Mucosa of stomach (tissue), 1 donor: Measurements from ENCODE around the gene RCC2.
"Not testable (repeated sequence)": the region's sequence is repeated elsewhere in the genome, so short reads cannot be mapped to it uniquely, and the experiment has no call there.

ENCODE experiments used
- H3K27me3 ChIP-seq: one replicate; pipeline ENCODE4 v1.7.0; 2013; ENCODE audit warnings: mild to moderate bottlenecking, low read length; ENCODE audit not compliant: control insufficient read depth, insufficient read depth
- H3K36me3 ChIP-seq: one replicate; pipeline ENCODE4 v1.7.0; 2013; ENCODE audit warnings: low read length; ENCODE audit not compliant: control insufficient read depth, insufficient read depth
- H3K4me1 ChIP-seq: one replicate; pipeline ENCODE4 v1.7.0; 2013; ENCODE audit warnings: mild to moderate bottlenecking, low read length; ENCODE audit not compliant: control insufficient read depth, insufficient read depth
- H3K4me3 ChIP-seq: one replicate; pipeline ENCODE4 v1.7.0; 2013; ENCODE audit warnings: low read length
- H3K9ac ChIP-seq: one replicate; pipeline ENCODE4 v1.7.0; 2013; ENCODE audit warnings: mild to moderate bottlenecking, low read length, moderate library complexity
- H3K9me3 ChIP-seq: one replicate; pipeline ENCODE4 v1.7.0; 2013; ENCODE audit warnings: mild to moderate bottlenecking, low read length, moderate library complexity; ENCODE audit not compliant: control insufficient read depth
- donor health status: Pancreatic carcinoma.

The RCC2 gene

GRCh38 chr1:17466359-17466758 is 26.9 kb upstream of the RCC2 start:
- Histone ChIP-seq H3K9ac (no peak overlapping the region), H3K9me3 (no peaks in the 10 kb centered on the region), H3K27me3 (no peaks in the 10 kb centered on the region), H3K4me1 (no peaks in the 10 kb centered on the region), H3K4me3 (no peak overlapping the region), H3K36me3 (no peaks in the 10 kb centered on the region)

GRCh38 chr1:17465228-17465627 is 25.8 kb upstream of the RCC2 start:
- H3K9ac ChIP-seq: no peak overlapping the region
- no peak overlapping the region for H3K4me3 ChIP-seq
- H3K4me1 ChIP-seq: no peaks in the 10 kb centered on the region
- H3K9me3 ChIP-seq: no peaks in the 10 kb centered on the region
- H3K36me3 ChIP-seq: no peaks in the 10 kb centered on the region
- no peaks in the 10 kb centered on the region for H3K27me3 ChIP-seq

GRCh38 chr1:17463991-17464390 is 24.5 kb upstream of the RCC2 start:
- Histone ChIP-seq H3K9me3 (no peaks in the 10 kb centered on the region), H3K9ac (no peak overlapping the region), H3K36me3 (no peaks in the 10 kb centered on the region), H3K4me3 (no peak overlapping the region), H3K27me3 (no peaks in the 10 kb centered on the region), H3K4me1 (no peaks in the 10 kb centered on the region)

GRCh38 chr1:17462669-17463068 is 23.2 kb upstream of the RCC2 start:
- Histone ChIP-seq H3K9me3 (no peaks in the 10 kb centered on the region), H3K36me3 (no peaks in the 10 kb centered on the region), H3K9ac (no peak overlapping the region), H3K27me3 (no peaks in the 10 kb centered on the region), H3K4me1 (no peaks in the 10 kb centered on the region), H3K4me3 (no peak overlapping the region)

- H3K9ac ChIP-seq: no peak overlapping the region
- H3K4me3 ChIP-seq: no peak overlapping the region
- no peaks in the 10 kb centered on the region for H3K36me3 ChIP-seq
- no peaks in the 10 kb centered on the region for H3K9me3 ChIP-seq
- H3K4me1 ChIP-seq: no peaks in the 10 kb centered on the region
- no peaks in the 10 kb centered on the region for H3K27me3 ChIP-seq
Observed at GRCh38 chr1:17460219-17460618, 20.7 kb upstream of the RCC2 start.

GRCh38 chr1:17458794-17459193 is 19.3 kb upstream of the RCC2 start:
- H3K9ac ChIP-seq: no peak overlapping the region
- no peaks in the 10 kb centered on the region for H3K36me3 ChIP-seq
- no peaks in the 10 kb centered on the region for H3K4me1 ChIP-seq
- H3K9me3 ChIP-seq: no peaks in the 10 kb centered on the region
- H3K4me3 ChIP-seq: no peak overlapping the region
- H3K27me3 ChIP-seq: no peaks in the 10 kb centered on the region

- Histone ChIP-seq H3K4me3 (no peak overlapping the region), H3K27me3 (peaks cover 3% of the 10 kb centered on the region), H3K4me1 (no peaks in the 10 kb centered on the region), H3K36me3 (no peaks in the 10 kb centered on the region), H3K9me3 (no peaks in the 10 kb centered on the region), H3K9ac (no peak overlapping the region)
Observed at GRCh38 chr1:17452686-17453085, 13.2 kb upstream of the RCC2 start.

GRCh38 chr1:17452203-17452602 is 12.7 kb upstream of the RCC2 start:
- H3K4me3 ChIP-seq, H3K9me3 ChIP-seq, H3K4me1 ChIP-seq, H3K27me3 ChIP-seq, H3K9ac ChIP-seq, H3K36me3 ChIP-seq: not testable (repeated sequence)

GRCh38 chr1:17451731-17452130 is 12.3 kb upstream of the RCC2 start:
- Histone ChIP-seq H3K4me3 (no peak overlapping the region), H3K36me3 (no peaks in the 10 kb centered on the region), H3K9ac (no peak overlapping the region), H3K27me3 (peaks cover 3% of the 10 kb centered on the region), H3K4me1 (no peaks in the 10 kb centered on the region), H3K9me3 (no peaks in the 10 kb centered on the region)

GRCh38 chr1:17447501-17447992 is 8.1 kb upstream of the RCC2 start:
- no peaks in the 10 kb centered on the region for H3K4me1 ChIP-seq
- H3K4me3 ChIP-seq: no peak overlapping the region
- H3K9me3 ChIP-seq: no peaks in the 10 kb centered on the region
- no peaks in the 10 kb centered on the region for H3K36me3 ChIP-seq
- H3K27me3 ChIP-seq: peaks cover 3% of the 10 kb centered on the region
- no peak overlapping the region for H3K9ac ChIP-seq

GRCh38 chr1:17442841-17443240 is 3.4 kb upstream of the RCC2 start:
- Histone ChIP-seq H3K27me3 (peaks cover 5% of the 10 kb centered on the region), H3K36me3 (no peaks in the 10 kb centered on the region), H3K4me3 (no peak overlapping the region), H3K9ac (no peak overlapping the region), H3K4me1 (peaks cover 21% of the 10 kb centered on the region), H3K9me3 (no peaks in the 10 kb centered on the region)

GRCh38 chr1:17441993-17442357 is 2.5 kb upstream of the RCC2 start:
- Histone ChIP-seq H3K9ac (no peak overlapping the region), H3K27me3 (peaks cover 5% of the 10 kb centered on the region), H3K9me3 (no peaks in the 10 kb centered on the region), H3K36me3 (no peaks in the 10 kb centered on the region), H3K4me1 (peaks cover 25% of the 10 kb centered on the region), H3K4me3 (no peak overlapping the region)

- H3K4me1 ChIP-seq: peaks cover 30% of the 10 kb centered on the region
- no peak overlapping the region for H3K9ac ChIP-seq
- no peak overlapping the region for H3K4me3 ChIP-seq
- peaks cover 5% of the 10 kb centered on the region for H3K27me3 ChIP-seq
- H3K9me3 ChIP-seq: no peaks in the 10 kb centered on the region
- no peaks in the 10 kb centered on the region for H3K36me3 ChIP-seq
Observed at GRCh38 chr1:17441265-17441992, 2.0 kb upstream of the RCC2 start.
